Measurements from ENCODE around the gene PRR5L. TPM values are rescaled to one million over a fixed set of nuclear protein-coding genes. Genes with fewer than 3 reads are reported as not detected.
"Not testable (repeated sequence)": the region's sequence is repeated elsewhere in the genome, so short reads cannot be mapped to it uniquely, and the experiment has no call there.

PRR5L gene
- total RNA-seq, 2 experiments from 2014 or later, result 3.4 to 4.5 TPM

DNA sequence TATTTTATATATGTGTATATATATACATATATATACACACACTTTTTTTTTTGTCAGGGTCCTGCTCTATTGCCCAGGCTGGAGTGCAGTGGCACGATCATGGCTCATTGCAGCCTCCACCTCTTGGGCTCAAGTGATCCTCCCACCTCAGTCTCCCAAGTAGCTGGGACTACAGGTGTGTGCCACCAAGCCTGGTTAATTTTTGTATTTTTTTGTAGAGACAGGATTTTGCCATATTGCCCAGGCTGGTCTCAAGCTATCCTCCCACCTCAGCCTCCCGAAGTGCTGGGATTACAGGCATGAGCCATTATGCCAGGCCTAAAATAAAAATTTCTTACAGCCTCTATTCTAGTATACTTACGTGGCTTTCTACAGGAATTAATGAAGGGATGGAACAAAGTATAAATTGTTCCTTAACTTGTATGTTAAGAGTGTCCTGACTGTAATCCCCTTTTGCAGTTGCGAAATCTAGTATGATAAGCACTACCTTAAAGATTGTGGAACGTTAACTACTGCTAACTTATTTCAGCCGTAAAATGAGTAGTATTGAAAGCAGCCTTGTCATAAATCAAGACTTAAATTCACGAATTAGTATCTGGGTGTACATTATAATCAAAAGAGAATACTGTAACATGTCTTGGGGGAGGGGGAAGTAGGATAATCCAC is 211.9 kb downstream of the PRR5L start:
- no peak for ATAC-seq
- POLR2A ChIA-PET, result no interaction called here

DNA sequence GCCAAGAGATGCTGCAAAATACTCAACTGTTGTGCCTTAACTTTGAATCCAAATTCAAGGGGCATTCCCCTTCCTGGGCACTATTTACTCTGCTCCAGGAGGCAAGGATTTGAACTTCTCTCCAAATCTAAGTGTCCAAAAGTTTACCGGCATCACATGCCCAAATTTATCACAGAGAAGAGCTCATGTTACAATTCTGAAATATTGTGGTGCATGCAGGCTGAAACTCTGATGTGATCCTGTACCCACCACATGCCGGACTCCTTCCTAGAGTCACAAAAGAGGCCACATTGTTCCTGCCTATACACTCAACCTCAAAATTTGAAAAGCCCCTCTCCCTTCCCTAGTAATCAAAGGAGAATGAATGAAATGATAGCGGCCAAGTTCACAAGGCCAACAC is 212.7 kb downstream of the PRR5L start:
- no peak for ATAC-seq
- no peak for DNase-seq
- ChIA-PET POLR2A (interaction anchor here (0.6 kb wide), 2 partner anchors 41 to 239 kb away, joined by 3 to 5 read pairs; no protein-coding TSS in a partner anchor), CTCF (interaction anchor here (0.7 to 3.6 kb wide), 8 partner anchors 10 to 1586 kb away, joined by 3 to 52 read pairs (median 6); no protein-coding TSS in a partner anchor)
- peak overlapping the region; percentile 98 for H3K4me3 Mint-ChIP-seq
- peaks cover 5% of the 10 kb centered on the region for H3K27me3 Mint-ChIP-seq (ENCODE audit: low read depth)
- peak overlapping the region; percentile 92 for H3K27ac Mint-ChIP-seq
- peaks cover 32% of the 10 kb centered on the region for H3K4me1 Mint-ChIP-seq (ENCODE audit: low read depth)
- H3K36me3 Mint-ChIP-seq (ENCODE audit: low read depth), result peaks cover 1% of the 10 kb centered on the region
- no peaks in the 10 kb centered on the region for H3K9me3 Mint-ChIP-seq (ENCODE audit: insufficient read depth)

More for the DNA sequence above, 211.9 kb downstream of the PRR5L start:
- peak overlapping the region; percentile 98 for H3K4me3 Mint-ChIP-seq
- H3K4me1 Mint-ChIP-seq (ENCODE audit: low read depth), result peaks cover 32% of the 10 kb centered on the region
- no peak for DNase-seq
- CTCF ChIA-PET, result interaction anchor here (1.0 to 3.6 kb wide), 6 partner anchors 9 to 239 kb away, joined by 3 to 52 read pairs (median 15); no protein-coding TSS in a partner anchor
- no peaks in the 10 kb centered on the region for H3K9me3 Mint-ChIP-seq (ENCODE audit: insufficient read depth)
- peaks cover 4% of the 10 kb centered on the region for H3K27me3 Mint-ChIP-seq (ENCODE audit: low read depth)
- H3K36me3 Mint-ChIP-seq (ENCODE audit: low read depth), result peaks cover 1% of the 10 kb centered on the region
- no peak overlapping the region for H3K27ac Mint-ChIP-seq

GRCh38 chr11:36509201-36509639 is 213.1 kb downstream of the PRR5L start:
- CTCF ChIA-PET, result interaction anchor here (0.7 to 3.6 kb wide), 10 partner anchors 8 to 1586 kb away, joined by 3 to 52 read pairs (median 6); no protein-coding TSS in a partner anchor
- Mint-ChIP-seq H3K9me3 (ENCODE audit: insufficient read depth) (no peaks in the 10 kb centered on the region), H3K27ac (peak overlapping the region; percentile 92), H3K4me1 (ENCODE audit: low read depth) (peaks cover 32% of the 10 kb centered on the region), H3K36me3 (ENCODE audit: low read depth) (peaks cover 1% of the 10 kb centered on the region), H3K4me3 (peak overlapping the region; percentile 98), H3K27me3 (ENCODE audit: low read depth) (peaks cover 5% of the 10 kb centered on the region)
- DNase-seq (no peak), ATAC-seq (no peak)
- POLR2A ChIA-PET, result interaction anchor here (0.6 kb wide), 2 partner anchors 40 to 239 kb away, joined by 3 to 5 read pairs; no protein-coding TSS in a partner anchor

DNA sequence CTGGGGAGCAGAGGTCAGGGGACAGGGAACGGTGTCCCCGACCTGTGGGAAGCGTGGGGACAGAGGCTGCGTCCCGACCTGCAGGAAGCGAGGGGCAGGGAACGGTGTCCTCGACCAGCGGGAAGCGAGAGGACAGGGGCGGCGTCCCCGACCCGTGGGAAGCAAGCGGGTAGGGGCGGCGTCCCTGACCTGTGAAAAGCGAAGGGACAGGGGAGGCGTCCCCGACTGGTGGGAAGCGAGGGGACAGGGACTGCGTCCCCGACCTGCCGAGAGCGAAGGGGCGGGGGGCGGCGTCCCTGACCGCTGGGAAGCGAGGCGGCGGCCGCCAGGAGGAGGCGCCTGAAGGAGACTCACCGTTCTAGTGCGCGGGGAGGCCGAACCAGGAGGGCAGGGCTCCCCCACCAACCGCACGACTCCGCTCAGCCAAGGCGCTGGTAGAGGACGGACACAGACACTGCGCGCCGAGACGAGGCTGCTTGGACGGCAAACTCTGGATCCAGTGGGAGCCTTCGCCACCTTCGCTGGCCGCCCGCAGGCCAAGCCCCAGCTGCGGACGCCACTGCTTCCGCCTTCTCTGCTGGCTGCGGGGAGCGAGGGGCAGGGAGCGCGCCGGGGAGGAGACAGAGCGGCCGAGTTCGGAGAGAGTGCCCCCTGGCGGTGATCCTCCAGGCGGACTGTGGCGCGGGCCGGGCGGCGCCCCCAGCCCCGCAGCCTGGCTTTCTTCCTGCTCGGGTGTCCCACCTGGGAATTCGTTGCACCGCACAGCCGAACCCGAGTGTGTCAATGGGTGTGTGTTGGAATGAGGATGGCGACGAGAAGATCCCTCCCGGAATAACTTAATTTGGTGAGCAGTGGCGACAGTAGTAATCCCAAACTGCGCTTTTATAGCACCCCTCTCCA is 213.9 kb downstream of the PRR5L start, which contains the start of gene TRAF6:
Gene TRAF6, minus strand, starts transcription at position 579 of the 900 bp plus-strand sequence. CDS start 8,757 bp downstream, outside the sequence.
- ATAC-seq (peak; percentile 97), DNase-seq (peak; percentile 91)
- ChIA-PET CTCF (interaction anchor here (0.9 to 3.6 kb wide), 17 partner anchors 8 to 237 kb away, joined by 3 to 52 read pairs (median 4); no protein-coding TSS in a partner anchor), POLR2A (no interaction called here)
- Mint-ChIP-seq H3K27me3 (ENCODE audit: low read depth) (peaks cover 9% of the 10 kb centered on the region), H3K27ac (peak within 1 kb of the TSS; percentile 92), H3K36me3 (ENCODE audit: low read depth) (peaks cover 1% of the 10 kb centered on the region), H3K9me3 (ENCODE audit: insufficient read depth) (no peaks in the 10 kb centered on the region), H3K4me3 (peak within 1 kb of the TSS; percentile 98), H3K4me1 (ENCODE audit: low read depth) (peaks cover 32% of the 10 kb centered on the region)

DNA sequence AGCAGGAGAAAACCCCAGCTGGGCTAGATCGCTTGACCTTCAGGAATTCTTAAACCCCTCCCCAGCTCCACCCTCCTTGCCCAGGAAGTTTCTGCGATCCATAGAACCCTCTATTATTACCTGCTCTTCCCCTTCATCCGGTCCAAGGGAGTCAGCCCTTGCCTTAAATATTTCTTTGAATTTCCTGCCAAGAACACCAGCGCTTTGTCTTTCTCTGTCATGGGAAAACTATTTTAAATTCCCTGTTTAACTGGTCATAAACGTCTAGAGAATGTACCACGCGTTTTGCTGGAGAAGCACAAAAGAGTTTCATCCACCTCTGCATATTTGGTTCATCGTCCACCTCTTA is 214.5 kb downstream of the PRR5L start:
- H3K36me3 Mint-ChIP-seq (ENCODE audit: low read depth), result peaks cover 1% of the 10 kb centered on the region
- peaks cover 28% of the 10 kb centered on the region for H3K4me1 Mint-ChIP-seq (ENCODE audit: low read depth)
- ChIA-PET POLR2A (no interaction called here), CTCF (interaction anchor here (0.9 to 3.6 kb wide), 16 partner anchors 9 to 236 kb away, joined by 3 to 52 read pairs (median 4); no protein-coding TSS in a partner anchor)
- H3K9me3 Mint-ChIP-seq (ENCODE audit: insufficient read depth), result no peaks in the 10 kb centered on the region
- H3K27ac Mint-ChIP-seq, result peak overlapping the region; percentile 92
- DNase-seq, result no peak
- H3K27me3 Mint-ChIP-seq (ENCODE audit: low read depth), result peaks cover 9% of the 10 kb centered on the region
- ATAC-seq, result no peak
- H3K4me3 Mint-ChIP-seq, result peak overlapping the region; percentile 98

DNA sequence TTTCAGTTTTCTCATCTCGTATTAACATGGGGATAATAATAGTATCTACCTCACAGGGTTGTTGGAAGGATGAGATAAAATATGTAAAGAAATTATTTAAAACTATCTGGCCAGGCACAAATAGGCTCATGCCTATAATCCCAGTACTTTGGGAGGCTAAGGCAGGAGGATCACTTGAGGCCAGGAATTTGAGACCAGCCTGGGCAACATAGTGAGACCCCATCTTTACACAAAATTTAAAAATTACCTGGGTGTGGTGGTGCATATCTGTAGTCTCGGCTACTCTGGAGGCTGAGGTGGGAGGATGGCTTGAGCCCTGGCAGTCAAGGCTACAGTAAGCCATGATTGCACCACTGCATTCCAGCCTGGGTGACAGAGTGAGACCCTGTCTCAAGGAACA is 215.0 kb downstream of the PRR5L start:
- Mint-ChIP-seq H3K4me1 (ENCODE audit: low read depth) (peaks cover 23% of the 10 kb centered on the region), H3K4me3 (peak overlapping the region; percentile 98)
- POLR2A ChIA-PET; ATAC-seq; H3K36me3 Mint-ChIP-seq (ENCODE audit: low read depth); H3K27me3 Mint-ChIP-seq (ENCODE audit: low read depth); H3K27ac Mint-ChIP-seq; H3K9me3 Mint-ChIP-seq (ENCODE audit: insufficient read depth); DNase-seq: not testable (repeated sequence)
- CTCF ChIA-PET, result interaction anchor here (0.9 to 3.6 kb wide), 13 partner anchors 13 to 235 kb away, joined by 3 to 52 read pairs (median 6); no protein-coding TSS in a partner anchor

GRCh38 chr11:36512016-36512415 is 215.9 kb downstream of the PRR5L start:
- no peak overlapping the region for H3K27ac Mint-ChIP-seq
- POLR2A ChIA-PET, result no interaction called here

GRCh38 chr11:36513965-36514364 is 217.9 kb downstream of the PRR5L start:
- no peaks in the 10 kb centered on the region for H3K9me3 Mint-ChIP-seq (ENCODE audit: insufficient read depth)
- H3K36me3 Mint-ChIP-seq (ENCODE audit: low read depth), result no peaks in the 10 kb centered on the region
- H3K4me1 Mint-ChIP-seq (ENCODE audit: low read depth), result peaks cover 9% of the 10 kb centered on the region
- DNase-seq (no peak), ATAC-seq (no peak)
- ChIA-PET POLR2A (no interaction called here), CTCF (interaction anchor here (1.4 to 2.0 kb wide), 2 partner anchors 21 to 222 kb away, joined by 4 to 5 read pairs; no protein-coding TSS in a partner anchor)
- no peak overlapping the region for H3K27ac Mint-ChIP-seq
- peaks cover 11% of the 10 kb centered on the region for H3K27me3 Mint-ChIP-seq (ENCODE audit: low read depth)
- H3K4me3 Mint-ChIP-seq, result no peak overlapping the region

More at GRCh38 chr11:36512016-36512415, 215.9 kb downstream of the PRR5L start:
- no peak for ATAC-seq
- Mint-ChIP-seq H3K4me1 (ENCODE audit: low read depth) (peaks cover 21% of the 10 kb centered on the region), H3K27me3 (ENCODE audit: low read depth) (peaks cover 11% of the 10 kb centered on the region), H3K9me3 (ENCODE audit: insufficient read depth) (no peaks in the 10 kb centered on the region), H3K4me3 (no peak overlapping the region), H3K36me3 (ENCODE audit: low read depth) (no peaks in the 10 kb centered on the region)
- CTCF ChIA-PET, result interaction anchor here (0.9 to 2.0 kb wide), 4 partner anchors 10 to 51 kb away, joined by 3 to 5 read pairs (median 4); no protein-coding TSS in a partner anchor
- no peak for DNase-seq

Other genes starting within 250 kb of the PRR5L start
- 10 to 100 TPM; 44.6 to 47.5 TPM for gene COMMD9, start 6.9 kb upstream of the PRR5L start, total RNA-seq
- gene TRAF6, start 214.0 kb downstream of the PRR5L start, total RNA-seq, result 1 to 10 TPM; 8.8 to 9.1 TPM